Hematopoietic multipotent progenitor cell treated with erythropoietin and hydrocortisone succinate and interleukin-3 and kit ligand, for 4 days (in vitro differentiated cells): ENCODE data around the gene NDUFAF7.
"Not testable (repeated sequence)": the region's sequence is repeated elsewhere in the genome, so short reads cannot be mapped to it uniquely, and the experiment has no call there.

Experiments used
- DNase-seq: peaks from one replicate; pipeline ENCODE4 v3.0.0-alpha.2; 2015

The NDUFAF7 gene

DNA sequence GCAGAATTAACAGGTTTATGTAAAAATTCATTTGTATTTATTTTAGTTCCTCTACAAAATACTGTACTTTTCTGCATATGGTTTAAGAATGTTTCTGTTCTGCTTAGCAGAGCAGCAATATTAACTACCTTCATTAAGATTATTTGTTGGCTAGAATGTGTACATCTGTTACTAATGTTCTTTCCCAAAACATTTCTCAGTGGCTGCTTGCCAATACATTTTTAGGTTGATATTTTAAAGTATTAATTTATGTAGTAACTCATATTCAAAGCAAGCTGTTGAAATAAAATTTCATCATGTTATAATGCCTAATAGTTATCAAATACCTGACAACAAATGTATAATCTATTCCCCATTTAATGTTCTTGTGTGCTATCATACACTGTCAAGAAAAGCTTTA is 52.9 kb downstream of the NDUFAF7 start:
- DNase-seq: no peak

GRCh38 chr2:37287966-37288365 is 56.5 kb downstream of the NDUFAF7 start:
- peak; percentile 54 for DNase-seq

GRCh38 chr2:37291680-37292079 is 60.2 kb downstream of the NDUFAF7 start:
- no peak for DNase-seq

GRCh38 chr2:37294858-37295257 is 63.4 kb downstream of the NDUFAF7 start:
- not testable (repeated sequence) for DNase-seq

- DNase-seq: no peak
Observed at GRCh38 chr2:37295469-37296073, 64.1 kb downstream of the NDUFAF7 start.

DNA sequence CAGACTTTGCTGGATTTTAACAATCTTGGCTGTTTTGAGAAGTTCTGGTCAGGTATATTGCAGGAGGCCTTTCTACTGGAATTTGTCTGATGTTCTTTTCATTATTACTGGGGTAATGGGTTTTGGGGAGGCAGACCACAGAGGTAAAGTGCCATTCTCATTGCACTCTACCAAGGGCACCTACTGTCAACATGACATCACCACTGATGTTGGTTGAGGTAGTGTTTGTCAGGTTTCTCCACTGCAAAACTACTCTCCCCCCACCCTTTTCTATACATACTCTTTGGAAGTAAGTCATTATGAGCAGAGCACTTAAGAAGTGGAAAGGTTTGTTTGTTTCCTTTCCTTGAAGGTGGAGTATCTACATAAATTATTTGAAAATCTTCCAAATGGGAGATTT is 66.2 kb downstream of the NDUFAF7 start:
- DNase-seq: no peak
